ENCODE data around the gene SNAP25.

- TF ChIP-seq POLR2A (IDR thresholded peaks at IDR 0.05) (no peak), CTCF (IDR thresholded peaks at IDR 0.05) (no peak), EP300 (IDR thresholded peaks at IDR 0.05) (no peak)
These were observed 53.0 kb downstream of the SNAP25 start for GRCh38 chr20:10271494-10272219.
